ENCODE data around the gene IPO5. TPM values are rescaled to one million over a fixed set of nuclear protein-coding genes. Genes with fewer than 3 reads are reported as not detected.

The IPO5 gene
- total and polyA plus RNA-seq, 2 of the 8 experiments (the other 6 are each of a cell fraction or from before 2014, with no cell fraction given) = 143 to 410 TPM

GRCh38 chr13:97912139-97912535 is 41.3 kb upstream of the IPO5 start:
- H3K36me3 ChIP-seq (ENCODE audit: control insufficient read depth in 2 of 4, insufficient read depth in 4 of 4, low read length in 3 of 4) = no peaks in the 10 kb centered on the region
- H3K56ac ChIP-seq (replicated peaks; ENCODE audit: insufficient read length, low read depth, low read length) = no peak overlapping the region
- H2BK5ac ChIP-seq (ENCODE audit: low read depth, low read length) = no peak overlapping the region
- no peaks in the 10 kb centered on the region for H3K23me2 ChIP-seq (ENCODE audit: low read depth, low read length)
- H3K79me1 ChIP-seq (ENCODE audit: low read depth, low read length) = no peaks in the 10 kb centered on the region
- H2BK20ac ChIP-seq (ENCODE audit: low read length) = no peak overlapping the region
- FAIRE-seq (no peak), DNase-seq (ENCODE audit: low read depth in 1 of 2, low spot score in 2 of 2) (no peak)
- no peak overlapping the region for H3K4ac ChIP-seq (replicated peaks; ENCODE audit: insufficient read length, low read depth, low read length)
- H4K8ac ChIP-seq (ENCODE audit: extremely low read depth, insufficient read depth, low read length) = no peak overlapping the region
- no peak overlapping the region for H2BK15ac ChIP-seq (ENCODE audit: low read length)
- H2BK120ac ChIP-seq (replicated peaks; ENCODE audit: low read depth, low read length) = no peak overlapping the region
- no peaks in the 10 kb centered on the region for H3K79me2 ChIP-seq (ENCODE audit: control insufficient read depth in 1 of 2, insufficient read depth in 2 of 2, low read length in 2 of 2)
- H4K91ac ChIP-seq (replicated peaks; ENCODE audit: insufficient read length, low read length) = no peak overlapping the region
- no peak overlapping the region for H4K5ac ChIP-seq (ENCODE audit: insufficient read length, low read depth, low read length)
- no peak overlapping the region for H3K4me2 ChIP-seq (ENCODE audit: insufficient read depth in 1 of 2, low read depth in 2 of 2, low read length in 2 of 2)
- H4K20me1 ChIP-seq (replicated peaks in 1 of 2; ENCODE audit: control insufficient read depth in 1 of 2, insufficient read depth in 2 of 2, low read length in 2 of 2) = no peaks in the 10 kb centered on the region
- no peak overlapping the region for H2AFZ ChIP-seq (ENCODE audit: low read length)
- H3K18ac ChIP-seq (ENCODE audit: extremely low read depth, low read length) = no peak overlapping the region
- 93% methylated on average over 6 of the region's 6 CpGs; no CpG with 5 or more reads in 1 of the 2 experiments for whole genome bisulfite sequencing, 2 experiments (ENCODE audit: extremely low coverage in 1 of 2, insufficient coverage in 1 of 2, insufficient read length in 1 of 2, insufficient replicate concordance in 2 of 2, low coverage in 1 of 2, low lambda C conversion rate in 2 of 2, missing lambda C conversion rate in 1 of 2)
- H3K27me3 ChIP-seq (replicated peaks in 1 of 4; ENCODE audit: control insufficient read depth in 3 of 4, extremely low read depth in 1 of 4, insufficient read depth in 3 of 4, low read length in 3 of 4) = no peaks in the 10 kb centered on the region
- 0 out of 4 replicates have a peak, but pooled peaks cover 0 to 3% of the 10 kb centered on the region in 2 experiments for H3K9me3 ChIP-seq (ENCODE audit: insufficient read depth in 2 of 2, low read depth in 1 of 2, low read length in 1 of 2)
- no peak overlapping the region for H3K9ac ChIP-seq (replicated peaks in 1 of 4; ENCODE audit: extremely low read depth in 1 of 4, low read depth in 3 of 4, low read length in 3 of 4)
- ChIA-PET CTCF (ENCODE audit: partially characterized antibody) (interaction anchor here (0.6 to 4.9 kb wide), 31 partner anchors 10 to 476 kb away, joined by 3 to 82 read pairs (median 5); partner anchors contain the start of gene IPO5), POLR2A (ENCODE audit: partially characterized antibody) (no interaction called here)
- no peak overlapping the region for H3K23ac ChIP-seq (ENCODE audit: insufficient read length)
- H2AK5ac ChIP-seq (ENCODE audit: low read depth, low read length) = no peak overlapping the region
- no peak overlapping the region for H3K14ac ChIP-seq (ENCODE audit: insufficient read length)
- H2BK12ac ChIP-seq (ENCODE audit: low read depth, low read length) = no peak overlapping the region
- H3K4me3 ChIP-seq (ENCODE audit: extremely low read depth in 1 of 4, insufficient read depth in 2 of 4, low read depth in 3 of 4, low read length in 4 of 4) = no peak overlapping the region
- no peak overlapping the region for H3K27ac ChIP-seq (ENCODE audit: low read depth, low read length)
- no peaks in the 10 kb centered on the region for H3K4me1 ChIP-seq (replicated peaks in 1 of 4; ENCODE audit: control insufficient read depth in 3 of 4, insufficient read depth in 4 of 4, low read length in 3 of 4)
- TF ChIP-seq RFX5 (IDR thresholded peaks at IDR 0.05; ENCODE audit: borderline replicate concordance, low read depth, low read length) (no peak), SRF (IDR thresholded peaks at IDR 0.05; ENCODE audit: low read depth, low read length) (no peak), KDM4A (IDR thresholded peaks at IDR 0.05; ENCODE audit: low read depth, low read length, severe bottlenecking) (no peak), SIRT6 (IDR thresholded peaks at IDR 0.05; ENCODE audit: low read length) (no peak), SP4 (IDR thresholded peaks at IDR 0.05; ENCODE audit: low read length) (no peak), CTCF (IDR thresholded peaks at IDR 0.05; ENCODE audit: control extremely low read depth in 1 of 3, insufficient read depth in 1 of 3, low read depth in 1 of 3, low read length in 3 of 3) (no peak), SUZ12 (IDR thresholded peaks at IDR 0.05; ENCODE audit: low read length) (no peak), TAF7 (optimal IDR thresholded peaks at IDR 0.05; ENCODE audit: borderline replicate concordance, low read depth, low read length) (no peak), ASH2L (IDR thresholded peaks at IDR 0.05; ENCODE audit: low read length) (no peak), BACH1 (IDR thresholded peaks at IDR 0.05; ENCODE audit: low read length) (no peak), RAD21 (IDR thresholded peaks at IDR 0.05 in 1 of 2, conservative IDR thresholded peaks at IDR 0.05 in 1 of 2; ENCODE audit: low read depth in 2 of 2, low read length in 2 of 2) (no peak), RBBP5 (IDR thresholded peaks at IDR 0.05; ENCODE audit: borderline replicate concordance, low read depth, low read length) (no peak)
